Measurements from ENCODE around the gene TNNI2. TPM values are rescaled to one million over a fixed set of nuclear protein-coding genes. Genes with fewer than 3 reads are reported as not detected.

The TNNI2 gene
- total RNA-seq, 1 experiment from 2014 or later: not detected

DNA sequence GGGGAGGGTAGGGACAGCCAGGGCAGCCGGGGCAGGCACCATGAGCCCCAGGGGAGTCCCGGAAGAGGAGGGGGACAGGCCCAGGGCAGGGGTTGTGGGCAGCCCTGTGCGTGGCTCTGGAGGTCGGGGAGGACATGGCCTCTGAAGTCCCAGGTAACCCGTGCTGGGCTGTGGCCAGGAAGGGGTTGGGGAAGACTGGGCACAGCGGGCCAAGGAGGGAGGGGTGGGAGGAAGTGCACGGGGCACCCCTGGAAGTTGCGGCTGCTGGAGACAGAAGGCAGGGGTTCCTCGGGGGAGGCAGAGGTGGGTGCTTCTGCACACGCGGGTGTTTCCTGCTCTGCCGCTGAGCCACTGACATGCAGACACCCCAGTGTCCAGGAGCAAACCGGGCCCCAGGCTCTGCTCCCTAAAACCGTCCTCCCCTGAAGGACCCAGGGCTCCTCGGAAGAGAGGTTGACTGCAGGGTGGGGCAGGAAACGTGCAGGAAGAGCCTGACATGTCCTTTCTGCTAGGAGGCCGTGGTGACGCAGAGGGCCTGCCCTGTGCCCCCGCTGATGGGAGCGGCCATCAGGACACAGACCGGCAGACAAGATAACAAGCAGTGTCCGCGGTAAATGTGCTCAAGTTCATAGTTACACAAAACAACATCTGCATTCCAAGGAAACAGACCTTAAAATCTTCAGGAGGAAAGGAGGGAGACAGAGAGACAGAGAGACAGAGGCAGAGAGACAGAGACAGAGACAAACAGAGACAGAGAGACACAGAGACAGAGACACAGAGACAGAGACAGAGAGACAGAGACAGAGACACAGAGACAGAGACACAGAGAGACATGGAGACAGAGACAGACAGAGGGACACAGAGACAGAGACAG lies 5.7 kb downstream of the TNNI2 start:
- no peak for DNase-seq
- H3K4me3 ChIP-seq (ENCODE audit: insufficient read depth, low read depth, low read length): no peak overlapping the region
- H3K36me3 ChIP-seq (replicated peaks; ENCODE audit: control insufficient read depth, insufficient read depth, low read length): no peaks in the 10 kb centered on the region
- no peaks in the 10 kb centered on the region for H3K27me3 ChIP-seq (ENCODE audit: control insufficient read depth, insufficient read depth, low read length)

DNA sequence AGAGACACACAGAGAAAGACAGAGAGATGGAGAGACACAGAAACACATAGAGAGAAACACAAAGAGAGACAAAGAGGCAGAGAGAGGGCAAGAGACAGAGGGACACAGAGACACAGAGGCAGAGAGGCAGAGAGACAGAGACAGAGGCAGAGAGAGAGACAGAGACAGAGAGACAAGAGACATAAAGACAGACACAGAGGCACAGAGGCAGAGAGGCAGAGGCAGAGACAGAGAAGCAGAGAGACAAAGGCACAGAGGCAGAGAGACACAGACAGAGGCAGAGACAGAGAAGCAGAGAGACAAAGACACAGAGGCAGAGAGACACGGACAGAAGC lies 6.3 kb downstream of the TNNI2 start:
- Histone ChIP-seq H3K27me3 (ENCODE audit: control insufficient read depth, insufficient read depth, low read length) (no peaks in the 10 kb centered on the region), H3K36me3 (replicated peaks; ENCODE audit: control insufficient read depth, insufficient read depth, low read length) (no peaks in the 10 kb centered on the region), H3K4me3 (ENCODE audit: insufficient read depth, low read depth, low read length) (no peak overlapping the region)
- no peak for DNase-seq

DNA sequence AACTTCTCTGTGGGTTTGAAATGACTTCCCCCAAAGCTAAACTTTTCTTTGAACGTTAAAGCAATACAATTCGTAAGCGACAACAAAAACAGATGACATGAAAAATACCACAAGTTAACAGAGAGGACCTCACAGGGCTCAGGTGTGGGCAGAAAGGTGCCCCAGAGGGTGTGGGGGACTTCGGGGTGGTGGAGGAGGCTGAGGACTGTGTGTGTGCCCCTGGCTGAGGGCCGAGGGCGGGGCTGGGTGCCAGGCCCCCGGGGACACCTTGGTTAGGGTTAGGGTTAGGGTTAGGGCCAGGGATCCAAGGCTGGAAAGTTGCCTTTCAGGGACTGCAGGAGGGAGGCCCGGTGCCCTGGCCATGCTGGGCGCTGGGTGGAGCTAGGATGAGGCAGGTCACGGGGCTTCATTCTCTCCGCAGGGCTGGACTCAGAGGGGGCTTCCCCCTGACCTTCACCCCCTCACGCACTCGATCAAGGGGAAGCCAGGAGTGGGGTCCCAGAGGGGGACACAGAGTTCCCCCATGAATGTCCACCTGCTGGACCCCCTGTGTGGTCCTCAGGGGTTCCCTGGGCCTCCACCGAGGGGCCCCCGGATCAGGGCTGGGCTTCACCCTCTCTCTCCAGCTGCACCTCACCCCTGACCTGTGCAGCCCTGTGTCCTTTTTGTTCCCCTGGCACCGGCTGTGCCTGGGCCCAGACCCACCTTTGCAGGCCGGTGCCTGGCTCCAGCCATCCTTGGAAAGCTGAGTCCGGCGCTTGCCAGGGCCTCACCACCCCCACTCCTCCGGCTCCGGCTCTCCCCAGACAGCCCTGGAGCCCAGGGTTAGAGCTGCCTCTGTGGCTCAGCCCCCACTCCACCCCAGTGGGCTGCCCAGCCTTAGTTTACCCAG lies 7.0 kb downstream of the TNNI2 start:
- no peak for DNase-seq
- no peaks in the 10 kb centered on the region for H3K36me3 ChIP-seq (replicated peaks; ENCODE audit: control insufficient read depth, insufficient read depth, low read length)
- no peak overlapping the region for H3K4me3 ChIP-seq (ENCODE audit: insufficient read depth, low read depth, low read length)
- no peaks in the 10 kb centered on the region for H3K27me3 ChIP-seq (ENCODE audit: control insufficient read depth, insufficient read depth, low read length)

DNA sequence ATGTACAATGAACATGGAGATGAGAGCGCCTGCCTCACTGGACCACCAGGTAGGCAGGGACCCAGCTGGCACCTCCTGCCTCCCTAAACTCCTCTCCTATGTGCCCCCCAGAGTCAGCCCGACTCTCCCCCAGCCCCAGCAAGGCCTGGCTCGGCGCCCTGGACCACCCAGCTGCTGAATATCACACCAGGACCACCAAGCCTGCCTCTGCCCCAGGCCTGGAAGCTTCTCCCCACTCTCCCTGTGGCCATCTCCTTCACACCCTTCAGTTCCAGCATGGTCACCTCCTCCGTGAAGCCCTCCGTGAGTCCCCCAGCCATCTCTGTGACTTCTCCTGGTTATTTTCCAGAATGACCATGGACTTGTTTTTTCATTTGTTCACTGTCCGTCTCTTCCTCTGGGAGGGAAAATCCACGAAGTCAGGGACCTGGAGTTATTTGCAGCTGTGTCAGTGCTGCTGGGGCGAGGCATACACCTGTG lies 7.7 kb downstream of the TNNI2 start:
- DNase-seq: no peak

DNA sequence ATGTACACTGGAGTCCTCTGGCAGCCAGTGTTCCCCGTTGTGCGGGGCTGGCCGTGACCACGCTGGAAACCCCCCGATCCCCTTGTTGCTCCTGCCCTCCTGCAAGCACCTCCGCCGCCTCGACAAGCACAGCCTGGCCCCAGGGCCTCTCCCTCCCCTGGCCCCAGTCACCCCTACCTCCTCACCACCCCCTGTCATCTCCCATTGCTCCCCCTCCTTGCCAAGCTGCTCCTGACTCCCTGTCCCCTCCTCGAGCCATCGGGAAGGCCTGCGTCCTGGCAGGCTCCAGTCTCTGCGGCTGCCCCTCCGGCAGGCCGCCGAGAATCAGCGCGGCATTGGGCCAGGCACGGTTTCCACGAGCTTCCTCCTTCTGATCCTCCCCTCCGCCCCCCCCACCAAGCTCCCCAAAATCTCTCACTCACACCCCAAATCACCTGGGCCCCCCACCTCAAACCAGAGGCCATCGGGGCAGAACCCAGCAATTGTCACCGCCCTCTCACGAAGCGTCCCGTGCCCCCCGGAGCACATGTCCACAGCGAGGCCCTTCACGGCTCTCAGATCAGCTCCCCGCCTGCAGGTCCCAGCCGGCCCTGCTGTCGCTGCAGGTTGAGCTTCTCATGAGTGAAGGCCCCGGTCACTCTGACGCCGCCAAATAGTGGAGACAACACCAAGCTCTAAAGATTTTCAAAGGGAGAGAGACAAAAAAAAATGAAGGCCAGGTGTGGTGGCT lies 8.4 kb downstream of the TNNI2 start:
- Histone ChIP-seq H3K36me3 (replicated peaks; ENCODE audit: control insufficient read depth, insufficient read depth, low read length) (no peaks in the 10 kb centered on the region), H3K4me3 (ENCODE audit: insufficient read depth, low read depth, low read length) (no peak overlapping the region), H3K27me3 (ENCODE audit: control insufficient read depth, insufficient read depth, low read length) (no peaks in the 10 kb centered on the region)
- DNase-seq: no peak

More for the DNA sequence above, 7.7 kb downstream of the TNNI2 start:
- H3K4me3 ChIP-seq (ENCODE audit: insufficient read depth, low read depth, low read length): no peak overlapping the region
- H3K27me3 ChIP-seq (ENCODE audit: control insufficient read depth, insufficient read depth, low read length): no peaks in the 10 kb centered on the region
- no peaks in the 10 kb centered on the region for H3K36me3 ChIP-seq (replicated peaks; ENCODE audit: control insufficient read depth, insufficient read depth, low read length)

DNA sequence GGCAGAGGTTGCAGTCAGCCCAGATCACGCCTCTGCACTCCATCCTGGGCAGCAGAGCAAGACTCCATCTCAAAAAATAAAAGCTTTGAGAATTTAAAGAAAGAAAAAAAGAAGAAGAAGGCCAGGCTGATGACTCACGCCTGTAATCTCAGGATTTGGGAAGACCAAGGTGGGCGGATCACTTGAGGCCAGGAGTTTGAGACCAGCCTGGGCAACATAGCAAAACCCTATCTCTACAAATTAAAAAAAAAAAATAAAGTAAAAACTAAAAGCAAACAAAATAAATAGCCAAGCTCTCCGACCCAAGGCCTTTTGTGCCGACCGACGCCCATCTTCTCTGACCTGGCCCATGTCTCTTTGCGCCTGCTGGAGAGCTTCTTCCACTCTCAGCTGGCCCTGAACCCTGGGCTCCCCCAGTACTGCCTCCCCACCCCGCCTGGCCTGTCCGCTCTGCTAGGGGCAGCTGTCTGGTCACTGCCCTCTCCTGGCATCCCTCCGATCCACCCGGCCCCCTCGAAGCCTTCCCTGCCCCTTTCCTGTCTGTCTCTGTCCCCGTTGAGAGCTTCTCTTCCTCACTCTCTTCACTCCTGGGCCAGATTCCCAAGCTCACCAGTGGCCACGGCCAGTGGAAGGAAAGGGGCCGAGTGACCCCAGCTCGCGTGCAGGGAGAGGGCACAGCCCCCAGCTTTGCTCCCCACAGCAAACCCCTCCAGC lies 9.3 kb downstream of the TNNI2 start:
- H3K36me3 ChIP-seq (replicated peaks; ENCODE audit: control insufficient read depth, insufficient read depth, low read length): no peaks in the 10 kb centered on the region
- DNase-seq: no peak
- no peak overlapping the region for H3K4me3 ChIP-seq (ENCODE audit: insufficient read depth, low read depth, low read length)
- H3K27me3 ChIP-seq (ENCODE audit: control insufficient read depth, insufficient read depth, low read length): no peaks in the 10 kb centered on the region

DNA sequence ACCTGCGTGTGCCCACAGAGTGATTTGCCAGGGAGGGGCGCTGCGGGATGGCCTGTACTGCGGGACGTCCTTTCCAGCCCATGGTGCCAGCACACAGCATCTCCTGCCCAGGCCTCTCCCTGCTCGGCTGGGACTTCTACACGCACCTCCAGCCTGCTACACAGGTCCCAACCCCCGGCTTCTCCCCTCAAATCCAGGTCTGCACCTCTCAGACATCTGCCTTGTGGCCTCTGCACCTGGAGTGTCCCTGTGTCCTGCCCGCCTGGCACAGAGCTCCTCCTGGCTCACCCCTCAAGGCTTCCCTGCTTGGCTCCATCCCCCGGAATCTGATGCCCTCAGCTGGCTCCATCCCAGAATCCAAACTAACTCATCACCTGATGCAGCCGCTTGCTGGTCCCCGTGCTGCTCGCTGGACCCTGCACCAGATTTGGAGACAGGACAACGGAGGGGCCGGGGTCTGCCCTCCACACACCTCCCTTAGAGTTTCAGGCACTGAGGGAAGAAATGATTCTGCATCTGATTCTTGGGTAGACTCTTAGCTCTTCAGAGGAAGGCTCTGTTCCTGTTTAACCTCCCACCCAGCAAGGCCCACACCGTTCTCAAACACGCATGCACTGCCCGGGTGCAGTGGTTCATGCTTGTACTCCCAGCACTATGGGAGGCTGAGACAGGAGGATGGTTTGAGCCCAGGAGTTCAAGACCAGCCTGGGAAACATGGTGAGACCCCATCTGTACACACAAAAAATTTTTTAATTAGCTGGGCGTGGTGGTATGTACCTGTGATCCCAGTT lies 10.1 kb downstream of the TNNI2 start:
- Histone ChIP-seq H3K36me3 (replicated peaks; ENCODE audit: control insufficient read depth, insufficient read depth, low read length) (no peaks in the 10 kb centered on the region), H3K27me3 (ENCODE audit: control insufficient read depth, insufficient read depth, low read length) (no peaks in the 10 kb centered on the region), H3K4me3 (ENCODE audit: insufficient read depth, low read depth, low read length) (no peak overlapping the region)
- DNase-seq: no peak

DNA sequence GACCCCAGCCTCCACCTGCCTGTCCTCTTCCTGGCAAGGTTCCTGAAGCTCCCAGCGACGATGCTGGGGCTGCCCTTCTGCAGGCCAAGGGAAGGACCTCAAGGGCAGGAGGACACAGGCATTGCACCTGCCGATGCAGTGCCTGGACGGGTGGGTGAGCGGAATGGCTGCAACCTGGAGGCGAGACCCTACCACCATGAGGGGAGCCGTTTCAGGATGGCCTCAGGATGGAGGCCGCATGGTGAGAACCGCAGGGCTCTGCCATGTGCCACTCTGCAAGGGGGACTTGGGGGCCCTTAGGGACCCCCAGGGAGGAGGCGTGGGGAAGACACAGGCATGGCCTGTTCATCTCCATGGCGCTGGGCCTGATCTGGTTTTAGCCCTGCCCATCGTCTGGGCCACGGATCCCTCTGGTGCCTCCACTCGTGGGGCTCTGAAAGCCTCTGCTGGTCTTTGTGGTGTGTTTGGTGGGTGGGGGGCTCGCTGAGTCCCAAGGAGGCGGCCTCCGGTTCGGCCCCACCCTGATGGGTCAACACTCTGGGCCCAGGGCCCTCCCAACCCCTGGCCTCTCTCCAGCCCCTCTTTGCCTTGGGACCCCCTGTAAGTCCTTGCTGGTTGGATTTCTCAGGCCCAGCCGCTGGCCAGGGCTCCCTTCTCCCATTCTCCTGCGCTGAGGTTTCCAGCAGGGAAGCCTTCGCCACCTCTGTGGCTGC lies 12.8 kb downstream of the TNNI2 start:
- Histone ChIP-seq H3K36me3 (replicated peaks; ENCODE audit: control insufficient read depth, insufficient read depth, low read length) (no peaks in the 10 kb centered on the region), H3K27me3 (ENCODE audit: control insufficient read depth, insufficient read depth, low read length) (no peaks in the 10 kb centered on the region), H3K4me3 (ENCODE audit: insufficient read depth, low read depth, low read length) (no peak overlapping the region)
- DNase-seq: no peak

DNA sequence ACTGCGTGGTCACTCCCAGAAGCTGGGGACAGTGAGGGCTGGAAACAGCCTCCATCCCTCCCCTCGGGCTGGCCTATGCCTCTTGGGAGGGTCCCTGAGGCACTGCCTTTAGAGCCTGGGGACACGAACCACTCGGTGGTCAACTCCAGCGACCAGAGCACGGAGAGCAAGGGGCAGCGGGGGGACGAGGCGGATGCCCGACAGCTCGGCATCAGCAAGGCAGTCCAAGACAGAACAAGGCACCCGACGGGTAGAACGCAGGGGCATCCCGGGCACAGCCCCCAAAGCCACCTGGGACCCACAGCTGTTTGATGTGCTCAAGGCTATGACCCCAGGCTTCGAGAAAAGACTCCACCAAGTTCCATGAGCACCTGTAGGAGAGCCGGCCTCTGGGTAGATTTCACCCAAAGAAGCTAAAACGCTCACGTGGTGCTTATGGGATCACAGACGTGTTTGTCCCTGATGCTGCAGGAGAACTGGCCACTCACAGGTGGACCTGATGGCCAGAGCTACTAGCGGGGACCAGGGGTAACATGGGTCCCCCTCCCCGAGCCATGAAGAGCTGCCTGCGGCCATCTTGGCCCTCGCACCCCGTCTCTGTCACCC lies 13.6 kb downstream of the TNNI2 start:
- no peak for DNase-seq
- no peak overlapping the region for H3K4me3 ChIP-seq (ENCODE audit: insufficient read depth, low read depth, low read length)
- H3K27me3 ChIP-seq (ENCODE audit: control insufficient read depth, insufficient read depth, low read length): no peaks in the 10 kb centered on the region
- H3K36me3 ChIP-seq (replicated peaks; ENCODE audit: control insufficient read depth, insufficient read depth, low read length): no peaks in the 10 kb centered on the region

DNA sequence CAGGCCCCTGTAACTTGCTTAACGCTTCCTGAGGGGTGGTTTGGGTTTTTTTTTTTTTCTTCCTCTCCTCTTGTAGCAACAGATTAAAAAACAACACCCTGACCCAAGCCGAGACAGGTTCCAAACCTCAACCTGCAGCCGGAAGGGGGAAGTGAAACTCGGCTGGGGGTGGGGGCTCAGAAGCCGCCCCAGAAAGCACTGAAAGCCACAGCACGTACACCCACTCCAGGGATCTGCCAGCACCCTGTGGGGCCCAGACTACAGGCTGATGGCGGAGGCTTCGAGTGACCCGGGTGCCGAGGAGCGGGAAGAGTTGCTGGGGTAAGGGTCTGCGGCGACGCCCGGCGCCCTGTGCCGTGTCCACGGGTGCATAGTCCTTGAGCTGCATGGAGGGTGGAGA lies 14.1 kb downstream of the TNNI2 start, which contains the start of gene LSP1:
Gene LSP1 (plus strand): TSS at position 208 of the 400 bp plus-strand sequence. CDS start 61 bp downstream, at position 269.
- no peak for DNase-seq
- Histone ChIP-seq H3K36me3 (replicated peaks; ENCODE audit: control insufficient read depth, insufficient read depth, low read length) (no peaks in the 10 kb centered on the region), H3K4me3 (ENCODE audit: insufficient read depth, low read depth, low read length) (no peak within 1 kb of the TSS), H3K27me3 (ENCODE audit: control insufficient read depth, insufficient read depth, low read length) (no peaks in the 10 kb centered on the region)

DNA sequence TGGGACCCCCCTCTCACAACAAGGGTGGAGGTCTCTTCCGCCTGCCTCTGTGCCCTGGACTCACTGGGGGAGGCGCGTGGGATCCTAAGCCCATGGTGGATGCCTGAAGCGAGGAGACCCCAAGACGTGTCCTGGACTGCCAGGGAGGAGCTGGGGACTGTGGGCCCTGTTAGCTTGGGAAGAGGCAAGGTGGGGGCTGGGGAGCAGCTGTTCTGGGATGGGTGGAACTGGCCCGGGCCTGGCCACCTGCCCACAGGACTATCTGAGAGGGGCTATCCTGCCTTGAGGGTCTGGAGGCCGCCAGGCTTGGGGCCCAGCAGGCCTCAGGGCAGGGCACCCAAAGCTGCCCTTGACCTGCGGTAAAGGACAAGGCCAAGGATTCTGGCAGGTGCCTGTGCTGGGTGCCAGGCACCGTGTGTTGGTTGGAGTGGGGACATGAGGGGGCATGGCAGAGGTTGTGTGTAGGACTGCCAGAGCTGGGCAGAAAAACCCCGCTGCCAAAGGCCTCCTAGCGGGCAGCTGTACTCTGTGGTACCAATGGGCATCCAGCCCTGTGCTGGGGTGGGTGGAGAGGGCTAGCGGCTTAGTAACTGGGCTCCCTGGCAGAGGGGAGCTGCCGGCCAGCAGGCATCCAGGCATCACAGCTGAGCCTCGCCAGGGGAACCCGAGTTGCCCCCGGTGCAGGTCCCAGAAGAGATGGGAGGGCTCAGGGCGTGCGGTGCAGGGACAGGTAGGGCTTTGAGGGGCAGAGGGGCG lies 14.8 kb downstream of the TNNI2 start:
- Histone ChIP-seq H3K4me3 (ENCODE audit: insufficient read depth, low read depth, low read length) (no peak overlapping the region), H3K36me3 (replicated peaks; ENCODE audit: control insufficient read depth, insufficient read depth, low read length) (no peaks in the 10 kb centered on the region), H3K27me3 (ENCODE audit: control insufficient read depth, insufficient read depth, low read length) (no peaks in the 10 kb centered on the region)
- DNase-seq: no peak

Measured in H7 (cell line).